ENCODE results near the gene IQGAP2. TPM values are rescaled to one million over a fixed set of nuclear protein-coding genes. Genes with fewer than 3 reads are reported as not detected.
A peak's percentile ranks its signal among the peaks of the same experiment; 100 is the strongest.

The IQGAP2 gene
- total RNA-seq, 1 donor from 2014 or later: 43.5 TPM

DNA sequence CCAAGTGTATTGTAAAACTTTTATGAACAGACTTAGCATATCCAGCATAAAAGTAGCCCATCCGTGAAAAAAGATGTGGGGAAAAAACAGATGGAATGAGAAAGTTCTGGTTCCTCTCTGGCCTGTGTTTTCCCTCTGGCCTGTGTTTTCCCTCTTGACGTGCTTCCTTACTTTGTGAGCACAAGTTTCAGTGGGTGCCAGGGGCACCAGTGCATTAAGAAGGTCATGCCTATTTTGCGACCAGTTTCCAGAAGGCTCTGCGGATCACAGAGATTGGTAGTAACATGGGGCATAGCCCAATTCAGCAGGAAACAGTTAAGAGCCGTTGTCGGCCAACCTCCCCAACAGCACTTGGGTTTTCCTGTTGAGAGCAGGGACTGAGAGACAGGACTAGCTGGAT is 43.7 kb downstream of the IQGAP2 start:
- Mint-ChIP-seq H3K27me3 (ENCODE audit: insufficient read depth) (no peaks in the 10 kb centered on the region), H3K4me3 (no peak overlapping the region), H3K4me1 (ENCODE audit: low read depth) (peaks cover 28% of the 10 kb centered on the region), H3K9me3 (no peaks in the 10 kb centered on the region), H3K36me3 (ENCODE audit: low read depth) (peaks cover 41% of the 10 kb centered on the region), H3K27ac (no peak overlapping the region)
- intact Hi-C loops (cut with micrococcal nuclease): no loop called here
- DNase-seq (ENCODE audit: low spot score): no peak

DNA sequence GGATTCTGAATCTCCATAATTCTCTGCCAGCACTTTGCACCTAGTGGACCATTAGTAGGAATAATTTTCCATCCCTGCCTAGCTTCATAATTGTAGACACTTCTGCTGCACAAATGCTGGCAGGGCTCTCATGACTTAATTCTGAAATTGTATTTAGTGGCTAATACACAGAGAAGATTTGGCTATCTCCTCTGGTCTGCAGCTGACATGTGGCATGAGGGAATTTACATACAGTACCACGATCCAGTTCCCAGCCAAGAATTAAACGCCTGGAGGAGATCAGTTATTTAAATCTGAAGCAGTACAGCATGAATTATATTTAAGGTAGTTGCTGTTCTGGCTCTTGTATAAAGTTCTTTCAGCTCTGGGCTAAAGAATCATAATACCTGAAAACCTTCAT is 46.5 kb downstream of the IQGAP2 start:
- Mint-ChIP-seq H3K4me1 (ENCODE audit: low read depth) (peaks cover 28% of the 10 kb centered on the region), H3K4me3 (no peak overlapping the region), H3K36me3 (ENCODE audit: low read depth) (peaks cover 36% of the 10 kb centered on the region), H3K27ac (no peak overlapping the region), H3K27me3 (ENCODE audit: insufficient read depth) (no peaks in the 10 kb centered on the region), H3K9me3 (no peaks in the 10 kb centered on the region)
- no peak for DNase-seq (ENCODE audit: low spot score)
- intact Hi-C loops (cut with micrococcal nuclease): no loop called here

DNA sequence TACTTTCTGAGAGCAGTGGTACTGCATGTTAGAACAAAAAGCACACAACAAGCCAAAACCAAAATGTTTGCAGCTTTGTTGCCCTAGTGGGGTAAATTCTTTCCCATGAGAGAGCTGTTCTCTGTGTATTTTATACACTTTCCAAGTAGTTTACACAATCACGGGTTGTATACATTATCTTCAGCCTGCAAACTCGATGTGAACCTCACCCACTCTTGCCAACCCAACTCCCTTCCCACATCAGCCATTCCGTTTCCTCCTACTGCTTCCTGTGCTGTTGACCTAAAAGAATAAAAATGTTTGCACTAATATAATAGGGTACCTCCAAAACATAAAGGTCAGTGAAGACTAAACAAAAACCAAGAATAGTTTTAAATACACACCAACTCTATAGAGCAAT is 47.0 kb downstream of the IQGAP2 start:
- no peaks in the 10 kb centered on the region for H3K27me3 Mint-ChIP-seq (ENCODE audit: insufficient read depth)
- no peaks in the 10 kb centered on the region for H3K9me3 Mint-ChIP-seq
- peaks cover 34% of the 10 kb centered on the region for H3K36me3 Mint-ChIP-seq (ENCODE audit: low read depth)
- peaks cover 28% of the 10 kb centered on the region for H3K4me1 Mint-ChIP-seq (ENCODE audit: low read depth)
- DNase-seq (ENCODE audit: low spot score): no peak
- intact Hi-C loops (cut with micrococcal nuclease): no loop called here
- no peak overlapping the region for H3K27ac Mint-ChIP-seq
- no peak overlapping the region for H3K4me3 Mint-ChIP-seq

DNA sequence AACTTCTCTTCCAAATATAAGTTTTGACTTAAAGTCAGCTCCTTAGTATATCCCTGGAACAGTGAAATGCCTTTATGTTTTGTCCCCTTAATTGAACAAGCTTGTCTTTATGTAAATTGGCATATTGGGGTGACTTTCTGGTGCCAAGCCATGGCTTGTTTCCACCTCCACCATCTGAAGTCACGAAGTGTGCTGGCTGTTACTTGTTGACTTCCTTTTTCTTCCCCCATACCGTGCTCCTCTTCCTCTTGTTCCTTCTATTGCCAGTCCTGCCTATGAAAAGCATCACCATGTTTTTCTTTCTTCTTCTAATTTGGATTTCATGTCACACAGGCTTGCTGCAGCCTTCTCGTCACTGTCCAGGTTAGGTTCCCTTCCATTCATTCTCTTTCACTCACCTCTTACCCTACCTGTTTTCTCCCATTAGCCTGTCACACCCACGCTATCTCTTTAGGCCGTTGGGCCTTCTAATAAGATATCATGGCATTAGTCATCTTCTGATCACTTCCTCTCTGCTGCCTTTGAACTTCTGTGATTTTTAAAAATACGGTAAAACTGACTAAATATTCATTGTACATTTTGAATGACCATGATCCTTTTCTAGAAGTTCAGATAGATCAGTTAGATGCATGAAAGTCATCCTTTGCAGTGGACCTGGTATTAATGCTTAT is 48.1 kb downstream of the IQGAP2 start:
- Mint-ChIP-seq H3K27ac (peak overlapping the region; percentile 12), H3K27me3 (ENCODE audit: insufficient read depth) (no peaks in the 10 kb centered on the region), H3K4me1 (ENCODE audit: low read depth) (peaks cover 28% of the 10 kb centered on the region), H3K4me3 (no peak overlapping the region), H3K9me3 (no peaks in the 10 kb centered on the region), H3K36me3 (ENCODE audit: low read depth) (peaks cover 31% of the 10 kb centered on the region)
- intact Hi-C loops (cut with micrococcal nuclease): no loop called here
- DNase-seq (ENCODE audit: low spot score): no peak

DNA sequence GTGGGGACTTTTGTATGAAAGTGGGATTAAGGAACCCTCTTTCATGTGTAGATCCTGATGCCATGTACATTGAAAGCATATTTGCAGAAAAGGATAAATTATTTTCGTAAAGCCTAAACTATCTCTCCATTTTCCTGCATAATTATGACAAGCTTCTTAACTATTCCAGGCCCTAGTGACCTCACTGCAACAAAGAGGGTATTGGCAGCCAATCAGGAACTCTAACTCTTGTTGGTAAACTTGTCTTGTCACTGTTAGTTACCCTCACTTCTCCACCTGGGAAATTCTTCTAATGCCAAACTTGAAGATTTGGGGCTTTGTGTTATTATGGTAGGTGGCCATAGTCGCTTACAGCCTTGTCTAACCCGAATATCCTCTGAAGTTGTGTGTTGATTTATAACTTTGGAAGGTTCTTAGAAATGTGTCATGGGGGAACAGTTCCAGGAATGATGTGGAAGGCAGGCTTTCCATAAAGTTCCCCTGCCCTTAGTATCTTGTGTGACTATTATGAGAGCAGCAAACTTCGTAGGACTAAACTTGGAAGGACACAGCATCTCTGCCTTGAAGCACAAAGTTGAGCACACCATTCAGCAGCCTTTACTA is 52.5 kb downstream of the IQGAP2 start:
- peaks cover 29% of the 10 kb centered on the region for H3K36me3 Mint-ChIP-seq (ENCODE audit: low read depth)

DNA sequence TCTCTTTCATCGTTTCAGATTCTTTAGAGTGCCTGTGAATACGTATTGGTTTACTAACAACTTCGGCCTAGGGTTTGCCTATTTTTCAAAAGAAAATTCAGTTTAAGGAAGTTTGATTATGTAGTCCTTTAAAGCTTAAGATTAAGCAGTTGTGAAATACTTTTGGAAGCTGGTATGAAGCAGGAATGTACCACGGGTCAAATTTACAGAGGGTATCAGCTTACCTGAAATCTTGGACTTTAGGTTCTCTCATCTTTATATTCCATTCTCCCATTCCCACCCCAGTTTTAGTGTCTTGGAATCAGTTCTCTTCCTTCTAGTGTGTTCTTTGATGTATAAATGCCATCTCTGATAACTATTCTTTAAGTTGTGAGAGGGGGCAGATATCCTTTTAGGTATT is 53.2 kb downstream of the IQGAP2 start:
- DNase-seq (ENCODE audit: low spot score): no peak
- no peaks in the 10 kb centered on the region for H3K9me3 Mint-ChIP-seq
- intact Hi-C loops (cut with micrococcal nuclease): loop anchor here (5.0 kb wide), 1 partner anchor 39 kb away; no protein-coding TSS in a partner anchor
- no peak overlapping the region for H3K27ac Mint-ChIP-seq
- H3K27me3 Mint-ChIP-seq (ENCODE audit: insufficient read depth): no peaks in the 10 kb centered on the region
- no peak overlapping the region for H3K4me3 Mint-ChIP-seq
- peaks cover 27% of the 10 kb centered on the region for H3K4me1 Mint-ChIP-seq (ENCODE audit: low read depth)
- H3K36me3 Mint-ChIP-seq (ENCODE audit: low read depth): peaks cover 25% of the 10 kb centered on the region

More for the DNA sequence above, 52.5 kb downstream of the IQGAP2 start:
- no peaks in the 10 kb centered on the region for H3K9me3 Mint-ChIP-seq
- H3K27me3 Mint-ChIP-seq (ENCODE audit: insufficient read depth): no peaks in the 10 kb centered on the region
- H3K27ac Mint-ChIP-seq: no peak overlapping the region
- H3K4me3 Mint-ChIP-seq: no peak overlapping the region
- peaks cover 33% of the 10 kb centered on the region for H3K4me1 Mint-ChIP-seq (ENCODE audit: low read depth)
- no peak for DNase-seq (ENCODE audit: low spot score)
- intact Hi-C loops (cut with micrococcal nuclease): loop anchor here (5.0 kb wide), 1 partner anchor 38 kb away; no protein-coding TSS in a partner anchor

DNA sequence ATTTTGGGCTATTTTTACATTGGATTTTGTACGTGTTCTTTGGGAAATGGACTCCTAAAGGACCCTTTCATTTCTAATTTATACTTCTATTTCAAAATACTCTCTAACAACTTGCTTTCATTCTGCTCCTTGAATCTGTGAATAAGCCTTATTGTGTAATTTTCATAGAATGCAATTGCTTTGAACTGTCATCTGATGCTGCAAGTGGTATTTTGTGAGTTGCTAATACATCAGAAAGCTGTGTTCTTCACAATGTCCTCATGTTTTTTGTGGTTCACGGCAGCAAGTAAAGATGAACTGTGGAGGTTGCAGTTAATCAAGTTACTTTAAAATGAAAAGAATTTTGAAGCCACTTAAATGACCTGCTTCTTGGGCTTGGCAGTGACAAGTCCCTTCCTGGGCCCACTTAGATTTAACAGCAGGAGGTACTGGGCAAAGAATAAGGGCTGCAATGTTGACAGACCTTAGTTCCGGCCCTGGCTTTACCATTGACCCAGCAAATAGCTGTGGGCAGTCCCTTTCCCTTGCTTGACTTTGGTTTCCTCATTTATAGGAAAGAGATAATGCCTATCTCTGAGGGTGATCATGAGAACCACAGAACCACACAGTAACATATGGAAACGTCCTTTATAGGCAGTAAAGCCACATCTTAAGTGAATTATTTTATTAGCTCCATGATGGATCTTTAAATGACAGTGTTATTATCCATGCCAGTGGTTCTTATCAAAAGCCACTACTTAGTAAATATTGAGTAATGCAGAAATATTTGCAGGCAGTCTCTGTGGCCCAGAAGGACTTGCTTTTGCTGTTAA is 54.8 kb downstream of the IQGAP2 start:
- peaks cover 34% of the 10 kb centered on the region for H3K4me1 Mint-ChIP-seq (ENCODE audit: low read depth)
- no peak overlapping the region for H3K27ac Mint-ChIP-seq
- H3K27me3 Mint-ChIP-seq (ENCODE audit: insufficient read depth): no peaks in the 10 kb centered on the region
- peaks cover 37% of the 10 kb centered on the region for H3K36me3 Mint-ChIP-seq (ENCODE audit: low read depth)
- H3K9me3 Mint-ChIP-seq: no peaks in the 10 kb centered on the region
- H3K4me3 Mint-ChIP-seq: no peak overlapping the region
- intact Hi-C loops (cut with micrococcal nuclease): loop anchor here (5.0 kb wide), 1 partner anchor 41 kb away; no protein-coding TSS in a partner anchor
- no peak for DNase-seq (ENCODE audit: low spot score)

DNA sequence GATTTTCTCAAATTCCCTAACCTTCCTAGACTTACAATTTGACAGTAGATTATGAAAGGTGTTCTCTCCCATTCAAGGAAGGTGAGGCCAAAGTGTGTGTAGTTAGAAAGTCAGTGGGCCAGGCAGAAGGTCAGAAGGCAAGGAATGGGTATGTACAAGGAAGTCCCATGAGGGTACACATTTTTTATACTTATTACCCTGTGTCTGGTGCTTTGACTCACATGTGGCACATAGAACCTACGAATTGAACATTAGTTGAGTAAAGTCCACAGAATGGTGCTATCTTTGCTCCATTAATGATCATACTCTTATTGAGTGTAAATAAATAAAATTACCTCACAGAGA is 55.4 kb downstream of the IQGAP2 start:
- peaks cover 34% of the 10 kb centered on the region for H3K4me1 Mint-ChIP-seq (ENCODE audit: low read depth)
- DNase-seq (ENCODE audit: low spot score): no peak
- H3K4me3 Mint-ChIP-seq: no peak overlapping the region
- no peaks in the 10 kb centered on the region for H3K9me3 Mint-ChIP-seq
- H3K27me3 Mint-ChIP-seq (ENCODE audit: insufficient read depth): no peaks in the 10 kb centered on the region
- peaks cover 38% of the 10 kb centered on the region for H3K36me3 Mint-ChIP-seq (ENCODE audit: low read depth)
- intact Hi-C loops (cut with micrococcal nuclease): loop anchor here (5.0 kb wide), 1 partner anchor 41 kb away; no protein-coding TSS in a partner anchor
- H3K27ac Mint-ChIP-seq: no peak overlapping the region

DNA sequence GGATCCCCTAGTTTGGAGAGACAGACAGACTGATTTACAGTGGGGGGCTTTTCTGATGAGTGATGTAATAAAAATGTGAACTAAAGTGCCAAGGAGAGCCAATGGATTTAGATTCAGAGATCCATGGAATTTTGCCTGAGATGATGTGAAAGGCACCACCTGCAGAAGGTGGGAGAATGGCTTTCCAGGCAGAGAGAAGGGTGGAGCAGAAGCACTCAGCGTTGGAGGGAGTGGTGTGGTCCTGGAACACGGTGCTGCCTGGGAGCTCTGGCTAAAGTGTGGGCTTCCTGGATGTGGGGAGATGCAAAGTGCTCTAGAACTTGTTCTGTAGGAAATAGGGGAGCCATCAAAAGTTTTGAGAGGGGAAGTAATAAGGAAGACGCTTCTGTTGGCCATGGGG is 57.0 kb downstream of the IQGAP2 start:
- Mint-ChIP-seq H3K27me3 (ENCODE audit: insufficient read depth) (no peaks in the 10 kb centered on the region), H3K4me1 (ENCODE audit: low read depth) (peaks cover 40% of the 10 kb centered on the region), H3K27ac (no peak overlapping the region), H3K36me3 (ENCODE audit: low read depth) (peaks cover 43% of the 10 kb centered on the region), H3K9me3 (no peaks in the 10 kb centered on the region), H3K4me3 (no peak overlapping the region)
- no peak for DNase-seq (ENCODE audit: low spot score)
- intact Hi-C loops (cut with micrococcal nuclease): no loop called here

DNA sequence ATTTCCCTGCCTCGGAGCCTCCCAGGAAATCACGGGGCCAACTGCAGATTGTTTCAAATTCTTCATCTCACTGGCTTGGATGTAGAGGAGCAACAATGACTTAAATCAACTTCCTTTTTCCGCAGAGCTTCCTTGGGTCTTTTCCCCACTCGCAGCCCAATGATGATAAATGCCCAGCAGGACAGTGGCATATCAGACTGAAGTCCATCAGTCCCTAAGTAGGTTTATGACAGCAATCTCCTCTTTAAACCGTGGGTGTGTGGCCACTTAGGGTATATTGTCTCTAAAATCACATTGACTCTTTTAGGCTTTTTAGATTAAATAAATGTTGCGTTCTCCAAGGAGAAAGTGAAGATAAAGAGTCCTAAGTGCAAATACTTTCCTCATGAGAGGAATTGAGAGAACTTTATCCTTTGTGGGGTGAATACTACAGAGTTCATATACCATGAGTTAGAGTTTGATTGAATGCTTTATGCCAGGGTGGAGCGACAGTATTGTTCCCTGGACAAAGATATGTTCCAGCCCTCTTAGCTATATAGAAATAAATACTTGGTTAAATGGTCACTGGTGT is 59.1 kb downstream of the IQGAP2 start:
- Mint-ChIP-seq H3K27ac (no peak overlapping the region), H3K4me1 (ENCODE audit: low read depth) (peaks cover 44% of the 10 kb centered on the region), H3K36me3 (ENCODE audit: low read depth) (peaks cover 53% of the 10 kb centered on the region), H3K4me3 (no peak overlapping the region), H3K9me3 (no peaks in the 10 kb centered on the region), H3K27me3 (ENCODE audit: insufficient read depth) (no peaks in the 10 kb centered on the region)
- intact Hi-C loops (cut with micrococcal nuclease): no loop called here
- DNase-seq (ENCODE audit: low spot score): no peak

DNA sequence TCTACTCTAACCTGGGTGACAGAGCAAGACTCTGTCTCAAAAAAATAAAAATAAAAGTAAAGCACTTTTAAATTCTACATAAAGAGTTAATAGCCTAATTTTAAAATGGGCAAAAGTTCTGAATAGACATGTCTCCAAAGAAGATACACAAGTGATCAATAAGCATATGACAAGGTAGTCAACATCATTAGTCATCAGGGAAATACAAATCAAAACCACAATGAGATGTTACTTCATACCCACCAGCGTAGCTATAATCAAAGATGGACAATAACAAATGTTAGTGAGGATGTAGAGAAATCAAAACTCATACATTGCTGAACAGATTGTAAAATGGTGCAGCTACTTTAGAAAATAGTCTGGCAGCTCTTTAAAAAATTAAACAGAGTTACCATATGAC is 64.1 kb downstream of the IQGAP2 start:
- H3K27me3 Mint-ChIP-seq (ENCODE audit: insufficient read depth): no peaks in the 10 kb centered on the region
- no peak overlapping the region for H3K4me3 Mint-ChIP-seq
- peaks cover 38% of the 10 kb centered on the region for H3K36me3 Mint-ChIP-seq (ENCODE audit: low read depth)
- H3K4me1 Mint-ChIP-seq (ENCODE audit: low read depth): peaks cover 54% of the 10 kb centered on the region
- DNase-seq (ENCODE audit: low spot score): no peak
- intact Hi-C loops (cut with micrococcal nuclease): no loop called here
- no peak overlapping the region for H3K27ac Mint-ChIP-seq
- H3K9me3 Mint-ChIP-seq: no peaks in the 10 kb centered on the region

DNA sequence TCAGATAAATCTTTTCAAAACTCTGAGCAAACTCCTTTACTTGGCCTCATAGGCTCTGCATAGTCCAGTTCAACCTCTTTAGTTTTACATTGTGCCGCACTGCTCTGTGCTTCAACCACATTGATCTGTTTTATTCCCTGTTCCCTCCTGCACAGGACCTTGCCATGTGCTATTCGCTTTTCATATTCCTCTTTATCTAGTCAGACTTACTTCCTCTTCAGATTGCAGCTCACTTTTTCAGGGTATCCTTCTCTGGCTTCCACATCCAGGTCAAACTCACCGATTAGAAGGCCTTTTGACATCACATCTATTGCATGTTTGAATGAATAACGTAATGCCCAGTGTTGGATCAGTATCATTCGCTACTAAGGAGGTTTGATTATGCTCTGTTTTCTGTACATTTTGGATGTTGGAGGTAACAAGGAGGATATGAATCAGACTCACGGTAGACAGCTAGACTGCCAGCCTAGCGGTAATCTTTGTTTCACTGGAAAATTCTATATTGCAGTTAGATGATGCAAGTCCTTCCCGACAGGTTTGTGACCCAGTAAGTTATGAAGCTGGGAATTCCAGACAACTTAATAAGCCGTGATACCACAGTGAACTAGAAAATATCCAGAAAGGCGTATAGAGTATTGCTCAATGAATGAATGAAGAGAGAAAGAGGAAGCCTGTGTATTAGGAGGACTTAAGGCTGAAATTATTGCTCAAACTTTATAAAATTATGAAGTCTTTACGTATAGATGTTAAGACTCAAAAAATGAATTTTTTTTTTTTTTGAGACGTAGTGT is 65.7 kb downstream of the IQGAP2 start:
- no peak for DNase-seq (ENCODE audit: low spot score)
- H3K27ac Mint-ChIP-seq: peak overlapping the region; percentile 29
- peaks cover 6% of the 10 kb centered on the region for H3K9me3 Mint-ChIP-seq
- peaks cover 38% of the 10 kb centered on the region for H3K36me3 Mint-ChIP-seq (ENCODE audit: low read depth)
- no peak overlapping the region for H3K4me3 Mint-ChIP-seq
- no peaks in the 10 kb centered on the region for H3K27me3 Mint-ChIP-seq (ENCODE audit: insufficient read depth)
- H3K4me1 Mint-ChIP-seq (ENCODE audit: low read depth): peaks cover 69% of the 10 kb centered on the region
- intact Hi-C loops (cut with micrococcal nuclease): no loop called here

All from activated T-helper 1 cell treated with anti-CD3 and anti-CD28 coated beads, Interleukin-12 subunit alpha, Interleukin-12 subunit beta, Interleukin-2, Interleukin-4 antibody, amounts not matched to agents 30 ng/mL and 10 ng/mL and 1 ng/mL, durations not matched to agents 14 hours and 24 hours and 36 hours (primary cell).